GM23248 (cell line): ENCODE data around the gene TPI1.

Experiments
- EZH2 ChIP-seq: fragments of 200-600 bp; sonication (generic); IDR thresholded peaks from 2 replicates; pipeline ENCODE4 v1.6.1; 2018; ENCODE audit warnings: antibody characterized with exemption, mild to moderate bottlenecking; ENCODE audit not compliant: insufficient read depth, poor library complexity, severe bottlenecking
- EZH2phosphoT487 ChIP-seq: fragments of 200-600 bp; sonication (generic); IDR thresholded peaks from 2 replicates; pipeline ENCODE4 v1.6.1; 2018; ENCODE audit warnings: antibody characterized with exemption, moderate library complexity, mild to moderate bottlenecking, low read depth; ENCODE audit not compliant: insufficient read depth

- no peak for TF ChIP-seq EZH2
- TF ChIP-seq EZH2phosphoT487 = no peak
Observed at GRCh38 chr12:6849976-6850560, 17.3 kb upstream of the TPI1 start.
